Lower leg skin (tissue), 4 donors: ENCODE results near the gene GARIN6. TPM values are rescaled to one million over a fixed set of nuclear protein-coding genes. Genes with fewer than 3 reads are reported as not detected.

Experiments
- DNase-seq, 2 donors: peaks; one replicate each; pipeline ENCODE4 v3.0.0-alpha.2; 2019; ENCODE audit warnings: low spot score in 2 of 2
- H3K4me3 ChIP-seq: fragments of 200-600 bp; sonication (generic); 2 replicates; pipeline ENCODE4 v1.5.1; 2017; ENCODE audit warnings: mild to moderate bottlenecking, low read depth; ENCODE audit not compliant: poor library complexity, severe bottlenecking
- CTCF ChIP-seq, 3 donors: fragments of 450-650 bp; IDR thresholded peaks; one replicate each; pipeline ENCODE4 v1.5.1; 2016; ENCODE audit warnings: antibody characterized with exemption in 3 of 3, mild to moderate bottlenecking in 3 of 3, moderate library complexity in 2 of 3
- POLR2A ChIP-seq, 2 donors: fragments of 450-650 bp; IDR thresholded peaks; one replicate each; pipeline ENCODE4 v1.6.1; 2016 to 2017; ENCODE audit warnings: antibody characterized with exemption in 2 of 2, mild to moderate bottlenecking in 1 of 2, moderate library complexity in 1 of 2
- WGBS, 2 donors: methylation state at CpG; one replicate each; pipeline ENCODE4 v1.1.5; 2018; 5-methylcytosine and 5-hydroxymethylcytosine counted together
- intact Hi-C: fragments of 100-400 bp; cut with DNase I; formaldehyde crosslinking; loops from one replicate; pipeline ENCODE4 v1.15.0; 2023; ENCODE audit warnings: low total_unique reads
- total RNA-seq, 4 donors: library from RNA; depleted of rRNA; stranded (reverse); fragments of >200 nt; gene quantifications; one replicate each; pipeline ENCODE4 v1.1.0, GENCODE V29; 2016

Gene GARIN6
- total RNA-seq, 4 donors from 2014 or later, result not detected

GRCh38 chr12:99648183-99648582 lies 630 bp downstream of the GARIN6 start:
- intact Hi-C loops, result no loop called here
- TF ChIP-seq POLR2A (IDR thresholded peaks at IDR 0.05) (no peak), CTCF (IDR thresholded peaks at IDR 0.05) (no peak)
- H3K4me3 ChIP-seq, result no peak overlapping the region
- no peak for DNase-seq
- WGBS, 2 donors, result 92% methylated on average over 14 of the region's 14 CpGs

- no peak overlapping the region for H3K4me3 ChIP-seq
- intact Hi-C loops, result no loop called here
- no peak for TF ChIP-seq CTCF (IDR thresholded peaks at IDR 0.05)
- TF ChIP-seq POLR2A (IDR thresholded peaks at IDR 0.05), result no peak
- no peak for DNase-seq
- WGBS, 2 donors, result 82 to 86% methylated on average over 1 of the region's 1 CpG
These were observed 2.0 kb downstream of the GARIN6 start for GRCh38 chr12:99649551-99649950.

GRCh38 chr12:99658671-99659349 lies 11.3 kb downstream of the GARIN6 start:
- no peak overlapping the region for H3K4me3 ChIP-seq
- TF ChIP-seq POLR2A (IDR thresholded peaks at IDR 0.05) (no peak), CTCF (IDR thresholded peaks at IDR 0.05) (no peak)
- DNase-seq, result no peak
- intact Hi-C loops, result no loop called here
- 76% methylated on average over 1 of the region's 1 CpG for WGBS, 2 donors

GRCh38 chr12:99670635-99671034 lies 23.1 kb downstream of the GARIN6 start:
- 76 to 98% methylated on average over 1 of the region's 1 CpG for WGBS, 2 donors
- TF ChIP-seq POLR2A (IDR thresholded peaks at IDR 0.05) (no peak), CTCF (IDR thresholded peaks at IDR 0.05) (no peak)
- DNase-seq, result no peak
- intact Hi-C loops, result no loop called here
- H3K4me3 ChIP-seq, result no peak overlapping the region

- 80 to 81% methylated on average over 4 of the region's 4 CpGs for WGBS, 2 donors
- no peak for DNase-seq
- no peak overlapping the region for H3K4me3 ChIP-seq
- intact Hi-C loops, result no loop called here
- TF ChIP-seq POLR2A (IDR thresholded peaks at IDR 0.05) (no peak), CTCF (IDR thresholded peaks at IDR 0.05) (no peak)
These were observed 32.7 kb downstream of the GARIN6 start for GRCh38 chr12:99680276-99680675.

- no peak overlapping the region for H3K4me3 ChIP-seq
- DNase-seq, result no peak
- WGBS, 2 donors, result 58 to 77% methylated on average over 1 of the region's 1 CpG
- intact Hi-C loops, result no loop called here
- TF ChIP-seq CTCF (IDR thresholded peaks at IDR 0.05) (no peak), POLR2A (IDR thresholded peaks at IDR 0.05) (no peak)
These were observed 38.6 kb downstream of the GARIN6 start for GRCh38 chr12:99686142-99686541.
